ENCODE data around the gene EDA2R. TPM values are rescaled to one million over a fixed set of nuclear protein-coding genes. Genes with fewer than 3 reads are reported as not detected.

Gene EDA2R
- total RNA-seq, 1 donor from 2014 or later: 5.6 TPM

DNA sequence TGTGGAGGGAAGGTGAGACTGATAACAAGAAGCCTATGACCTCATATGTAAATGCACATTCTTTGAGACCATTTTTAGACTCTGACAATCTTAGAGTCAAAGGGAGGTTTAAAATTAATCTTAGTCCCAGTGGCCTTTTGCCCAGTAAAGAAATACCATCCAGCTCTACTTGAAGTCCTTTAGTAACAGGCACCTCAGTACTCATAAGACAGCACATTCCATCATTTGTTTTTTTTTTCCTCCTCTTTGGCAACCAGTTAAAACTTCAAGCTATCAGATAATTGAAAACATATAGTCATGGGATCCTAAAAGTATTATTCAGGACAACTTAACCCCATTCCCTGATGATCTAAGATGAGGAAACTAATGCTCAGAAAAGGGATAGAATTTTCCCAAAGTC, 4.6 kb downstream of the EDA2R start:
- DNase-seq: no peak
- intact Hi-C loops (cut with DNase I): no loop called here
- H3K27me3 ChIP-seq: no peaks in the 10 kb centered on the region
- H3K4me1 ChIP-seq: no peaks in the 10 kb centered on the region
- H3K27ac ChIP-seq: no peak overlapping the region
- H3K36me3 ChIP-seq: no peaks in the 10 kb centered on the region
- no peak overlapping the region for H3K4me3 ChIP-seq
- H3K9me3 ChIP-seq: no peaks in the 10 kb centered on the region
- ATAC-seq: no peak
- TF ChIP-seq, protein P1, sequence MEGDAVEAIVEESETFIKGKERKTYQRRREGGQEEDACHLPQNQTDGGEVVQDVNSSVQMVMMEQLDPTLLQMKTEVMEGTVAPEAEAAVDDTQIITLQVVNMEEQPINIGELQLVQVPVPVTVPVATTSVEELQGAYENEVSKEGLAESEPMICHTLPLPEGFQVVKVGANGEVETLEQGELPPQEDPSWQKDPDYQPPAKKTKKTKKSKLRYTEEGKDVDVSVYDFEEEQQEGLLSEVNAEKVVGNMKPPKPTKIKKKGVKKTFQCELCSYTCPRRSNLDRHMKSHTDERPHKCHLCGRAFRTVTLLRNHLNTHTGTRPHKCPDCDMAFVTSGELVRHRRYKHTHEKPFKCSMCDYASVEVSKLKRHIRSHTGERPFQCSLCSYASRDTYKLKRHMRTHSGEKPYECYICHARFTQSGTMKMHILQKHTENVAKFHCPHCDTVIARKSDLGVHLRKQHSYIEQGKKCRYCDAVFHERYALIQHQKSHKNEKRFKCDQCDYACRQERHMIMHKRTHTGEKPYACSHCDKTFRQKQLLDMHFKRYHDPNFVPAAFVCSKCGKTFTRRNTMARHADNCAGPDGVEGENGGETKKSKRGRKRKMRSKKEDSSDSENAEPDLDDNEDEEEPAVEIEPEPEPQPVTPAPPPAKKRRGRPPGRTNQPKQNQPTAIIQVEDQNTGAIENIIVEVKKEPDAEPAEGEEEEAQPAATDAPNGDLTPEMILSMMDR (IDR thresholded peaks at IDR 0.05): no peak

DNA sequence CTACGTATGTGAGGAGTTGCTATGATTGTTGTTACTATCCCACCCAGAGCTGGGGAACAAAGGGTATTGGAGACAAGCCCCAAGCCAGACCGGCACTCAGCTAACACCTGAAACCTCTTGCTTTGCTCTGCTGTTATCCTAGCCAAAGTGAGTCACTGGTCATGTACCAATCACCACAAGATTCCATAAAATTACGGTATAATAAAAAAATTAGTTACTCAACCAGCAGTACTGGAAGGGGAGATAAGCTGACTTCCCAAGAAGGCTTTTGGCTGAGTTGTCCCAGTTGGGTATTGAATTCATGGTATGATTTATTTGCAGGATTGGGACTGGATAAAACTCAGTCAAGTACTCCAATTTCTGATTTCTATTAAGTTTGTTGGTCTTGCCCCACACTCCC, 5.3 kb downstream of the EDA2R start:
- no peak overlapping the region for H3K27ac ChIP-seq
- no peak for DNase-seq
- intact Hi-C loops (cut with DNase I): no loop called here
- no peak overlapping the region for H3K4me3 ChIP-seq
- no peaks in the 10 kb centered on the region for H3K9me3 ChIP-seq
- no peaks in the 10 kb centered on the region for H3K27me3 ChIP-seq
- TF ChIP-seq, protein P1 (IDR thresholded peaks at IDR 0.05): no peak
- no peak for ATAC-seq
- H3K4me1 ChIP-seq: no peaks in the 10 kb centered on the region
- H3K36me3 ChIP-seq: no peaks in the 10 kb centered on the region

DNA sequence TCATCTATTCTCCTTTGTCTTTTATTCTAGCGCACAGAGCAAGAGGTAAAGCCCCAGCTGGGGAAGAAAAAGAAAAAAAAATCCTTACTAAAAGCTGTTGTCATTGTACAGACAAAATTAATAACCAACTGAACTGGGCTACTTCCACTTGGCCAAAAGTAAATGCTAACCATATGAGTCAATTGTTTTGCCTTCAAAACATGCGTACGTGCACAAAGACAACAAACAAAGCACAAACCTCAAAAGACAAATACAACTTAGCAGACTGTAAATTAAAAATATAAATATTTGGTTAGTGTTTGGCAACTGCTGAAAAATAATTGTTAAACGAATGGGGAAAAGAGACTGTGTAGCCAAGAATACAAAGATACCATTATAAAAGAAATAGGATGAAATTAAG, 5.9 kb downstream of the EDA2R start:
- no peak for ATAC-seq
- H3K27ac ChIP-seq: no peak overlapping the region
- TF ChIP-seq, protein P1 (IDR thresholded peaks at IDR 0.05): no peak
- no peak for DNase-seq
- H3K27me3 ChIP-seq: no peaks in the 10 kb centered on the region
- H3K9me3 ChIP-seq: no peaks in the 10 kb centered on the region
- intact Hi-C loops (cut with DNase I): no loop called here
- H3K4me3 ChIP-seq: no peak overlapping the region
- no peaks in the 10 kb centered on the region for H3K36me3 ChIP-seq
- H3K4me1 ChIP-seq: no peaks in the 10 kb centered on the region

DNA sequence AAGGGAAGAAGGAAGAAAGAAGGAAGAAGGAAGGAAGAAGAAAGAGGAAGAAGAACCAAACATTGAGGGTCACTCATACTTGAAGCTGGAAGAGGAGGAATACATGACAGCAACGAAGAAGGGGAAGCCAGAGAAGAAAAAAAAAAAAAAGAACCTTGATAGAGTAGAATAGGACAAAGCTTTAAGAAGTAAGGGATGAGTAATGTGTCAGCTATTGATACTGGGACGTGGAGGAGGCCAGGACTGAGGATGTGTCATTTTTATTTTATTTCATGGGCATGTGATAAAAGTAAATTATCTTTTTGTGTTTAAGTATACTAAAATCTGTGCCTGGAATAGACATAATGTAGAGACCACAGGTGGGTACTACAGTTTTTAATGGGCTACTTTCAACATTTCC, 6.4 kb downstream of the EDA2R start:
- no peaks in the 10 kb centered on the region for H3K9me3 ChIP-seq
- H3K27ac ChIP-seq: no peak overlapping the region
- H3K4me1 ChIP-seq: no peaks in the 10 kb centered on the region
- no peak for DNase-seq
- no peak overlapping the region for H3K4me3 ChIP-seq
- intact Hi-C loops (cut with DNase I): no loop called here
- TF ChIP-seq, protein P1 (IDR thresholded peaks at IDR 0.05): no peak
- no peaks in the 10 kb centered on the region for H3K36me3 ChIP-seq
- ATAC-seq: no peak
- no peaks in the 10 kb centered on the region for H3K27me3 ChIP-seq

DNA sequence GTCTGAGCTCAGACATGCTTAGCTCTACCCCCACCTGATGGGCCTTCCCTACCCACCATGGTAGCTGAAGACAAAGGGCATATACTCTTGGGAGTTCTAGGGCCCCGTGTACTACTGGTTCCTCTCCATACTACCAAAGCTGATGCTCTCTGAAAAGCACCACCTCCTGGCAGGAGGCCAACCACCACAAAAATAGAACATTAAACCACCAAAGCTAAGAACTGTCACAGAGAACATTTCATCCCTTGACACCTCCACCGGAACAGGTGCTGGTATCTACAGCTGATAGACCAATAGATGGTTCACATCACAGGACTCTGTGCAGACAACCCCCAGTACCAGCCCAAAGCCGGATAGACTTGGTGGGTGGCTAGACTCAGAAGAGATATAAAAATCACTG, 13.4 kb downstream of the EDA2R start:
- H3K27me3 ChIP-seq: no peaks in the 10 kb centered on the region
- no peak overlapping the region for H3K4me3 ChIP-seq
- H3K4me1 ChIP-seq: no peaks in the 10 kb centered on the region
- DNase-seq (no peak), ATAC-seq (no peak)
- H3K27ac ChIP-seq: no peak overlapping the region
- intact Hi-C loops (cut with DNase I): no loop called here
- no peaks in the 10 kb centered on the region for H3K9me3 ChIP-seq
- TF ChIP-seq, protein P1 (IDR thresholded peaks at IDR 0.05): no peak
- H3K36me3 ChIP-seq: no peaks in the 10 kb centered on the region

DNA sequence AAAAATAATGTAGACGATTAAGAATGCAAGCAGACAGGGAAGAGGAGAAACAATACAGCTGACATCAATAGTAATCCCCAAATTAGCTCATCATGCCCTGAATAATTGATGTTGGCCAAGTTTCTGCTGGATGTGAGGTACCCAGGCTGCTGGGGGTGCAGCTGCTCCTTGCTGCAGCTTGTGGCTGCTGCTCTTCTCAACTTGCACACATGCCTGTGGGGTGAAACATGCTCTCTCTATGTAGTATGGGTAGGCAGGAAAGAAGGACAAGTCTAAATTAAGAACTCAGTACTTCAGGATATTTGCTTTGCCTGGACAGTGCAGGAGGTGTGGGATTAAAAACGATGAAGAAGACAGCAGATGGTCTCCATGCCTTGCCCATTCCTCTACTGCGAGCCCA, 16.7 kb downstream of the EDA2R start:
- Histone ChIP-seq H3K4me1 (no peaks in the 10 kb centered on the region), H3K36me3 (no peaks in the 10 kb centered on the region), H3K27me3 (no peaks in the 10 kb centered on the region), H3K4me3 (no peak overlapping the region), H3K9me3 (no peaks in the 10 kb centered on the region), H3K27ac (no peak overlapping the region)
- TF ChIP-seq, protein P1 (IDR thresholded peaks at IDR 0.05): no peak
- ATAC-seq (no peak), DNase-seq (no peak)
- intact Hi-C loops (cut with DNase I): no loop called here

Measured in upper lobe of right lung (tissue), 1 donor.